ENCODE measurements around the gene ELOVL1.

Gene ELOVL1

GRCh38 chr1:43321331-43321891, 46.4 kb downstream of the ELOVL1 start:
- TF ChIP-seq CTCF (conservative IDR thresholded peaks at IDR 0.05), result no peak
- H3K27ac ChIP-seq, result no peak overlapping the region

- no peak for TF ChIP-seq CTCF (conservative IDR thresholded peaks at IDR 0.05)
- H3K27ac ChIP-seq, result no peak overlapping the region
These were observed 48.0 kb downstream of the ELOVL1 start for GRCh38 chr1:43319766-43320165.

- no peak for TF ChIP-seq CTCF (conservative IDR thresholded peaks at IDR 0.05)
- no peak overlapping the region for H3K27ac ChIP-seq
These were observed 48.5 kb downstream of the ELOVL1 start for GRCh38 chr1:43319288-43319687.

GRCh38 chr1:43318831-43319230, 49.0 kb downstream of the ELOVL1 start:
- H3K27ac ChIP-seq, result no peak overlapping the region
- no peak for TF ChIP-seq CTCF (conservative IDR thresholded peaks at IDR 0.05)

GRCh38 chr1:43317817-43318471, 49.9 kb downstream of the ELOVL1 start:
- no peak overlapping the region for H3K27ac ChIP-seq
- no peak for TF ChIP-seq CTCF (conservative IDR thresholded peaks at IDR 0.05)

- no peak for TF ChIP-seq CTCF (conservative IDR thresholded peaks at IDR 0.05)
These were observed 50.9 kb downstream of the ELOVL1 start for GRCh38 chr1:43316738-43317520.

DNA sequence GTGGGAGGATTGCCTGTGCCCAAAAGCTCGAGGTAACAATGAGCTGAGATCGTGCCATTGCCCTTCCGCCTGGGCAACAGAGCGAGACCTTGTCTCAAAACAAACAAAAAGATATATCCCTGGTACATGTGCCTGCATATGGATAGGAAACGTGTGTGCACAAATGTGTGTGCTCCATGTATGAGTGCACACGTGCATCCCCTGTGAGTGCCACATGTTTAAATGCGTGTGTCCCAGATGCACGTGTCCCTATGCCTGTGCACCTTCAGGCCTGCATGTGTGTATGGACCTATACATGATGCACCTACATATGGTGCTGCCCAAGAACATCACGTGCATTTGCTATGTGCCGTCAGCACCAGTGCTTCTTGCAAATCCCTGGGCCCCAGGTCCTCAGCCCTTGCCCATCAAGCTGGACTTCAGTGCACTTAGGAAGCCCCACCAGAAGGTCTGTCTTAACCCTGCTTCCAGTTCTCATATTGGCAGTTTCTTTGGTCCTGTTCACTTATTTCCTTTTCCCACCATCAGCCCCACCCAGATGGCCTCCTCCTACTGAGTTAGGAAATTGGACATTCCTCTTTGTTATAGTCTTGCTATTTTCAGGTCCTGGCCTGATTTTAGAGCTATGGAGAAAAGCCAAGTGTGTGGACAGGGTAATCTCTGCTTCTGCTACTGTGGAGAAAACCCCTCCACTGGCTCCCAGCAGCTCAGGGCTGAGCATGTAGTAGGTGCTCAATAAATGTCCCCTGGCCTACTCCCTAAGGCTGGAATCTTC, 51.7 kb downstream of the ELOVL1 start:
- H3K27ac ChIP-seq, result no peak overlapping the region
- TF ChIP-seq CTCF (conservative IDR thresholded peaks at IDR 0.05), result no peak

More at GRCh38 chr1:43316738-43317520, 50.9 kb downstream of the ELOVL1 start:
- H3K27ac ChIP-seq, result no peak overlapping the region

Data from VCaP (cell line).